ENCODE results near the gene KLHL29.

KLHL29 gene

GRCh38 chr2:23488584-23488983 lies 103.6 kb downstream of the KLHL29 start:
- in situ Hi-C loops (cut with MboI; ENCODE audit: low sequenced_read_pairs), result no loop called here

DNA sequence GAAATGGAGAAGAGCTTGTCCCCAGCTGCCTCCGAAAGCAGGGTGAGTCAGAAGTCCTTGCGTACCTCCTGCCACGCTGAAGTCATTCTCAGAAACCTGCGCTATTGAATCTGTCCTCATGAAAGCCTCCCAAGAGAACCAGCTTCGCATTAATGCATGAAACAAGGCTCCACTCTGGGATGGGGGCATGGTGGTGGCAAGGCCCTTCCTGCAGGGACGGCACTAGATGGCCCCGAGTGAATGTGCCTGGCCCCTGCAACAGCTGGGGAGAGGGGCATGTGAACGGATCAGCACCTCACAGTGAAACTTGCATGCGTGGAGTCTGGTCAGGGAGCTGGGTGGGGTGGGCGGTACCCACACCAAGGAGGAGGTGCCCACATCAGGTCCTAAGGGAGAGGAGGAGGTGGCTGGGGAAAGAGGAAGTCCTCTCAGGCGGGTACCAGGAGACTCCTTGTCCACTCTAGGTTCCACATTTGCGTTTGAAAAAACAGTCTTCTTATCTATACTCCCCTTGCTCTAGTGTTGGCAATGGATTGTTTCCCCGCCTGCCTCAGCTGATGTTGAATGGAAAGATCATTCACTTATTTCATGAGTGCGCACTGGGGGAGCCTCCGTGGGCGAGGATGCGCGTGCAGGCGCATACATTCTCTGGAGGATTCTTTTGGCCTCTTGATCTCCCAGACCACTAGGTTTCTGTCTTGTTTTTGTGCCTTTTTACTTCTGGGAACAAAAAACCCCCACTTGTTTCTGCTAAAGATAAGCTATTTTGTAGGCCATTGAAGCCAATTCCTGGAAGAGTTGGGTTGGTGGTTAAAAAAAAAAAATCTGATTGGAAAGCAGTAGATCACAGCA lies 104.7 kb downstream of the KLHL29 start:
- in situ Hi-C loops (cut with MboI; ENCODE audit: low sequenced_read_pairs), result no loop called here

DNA sequence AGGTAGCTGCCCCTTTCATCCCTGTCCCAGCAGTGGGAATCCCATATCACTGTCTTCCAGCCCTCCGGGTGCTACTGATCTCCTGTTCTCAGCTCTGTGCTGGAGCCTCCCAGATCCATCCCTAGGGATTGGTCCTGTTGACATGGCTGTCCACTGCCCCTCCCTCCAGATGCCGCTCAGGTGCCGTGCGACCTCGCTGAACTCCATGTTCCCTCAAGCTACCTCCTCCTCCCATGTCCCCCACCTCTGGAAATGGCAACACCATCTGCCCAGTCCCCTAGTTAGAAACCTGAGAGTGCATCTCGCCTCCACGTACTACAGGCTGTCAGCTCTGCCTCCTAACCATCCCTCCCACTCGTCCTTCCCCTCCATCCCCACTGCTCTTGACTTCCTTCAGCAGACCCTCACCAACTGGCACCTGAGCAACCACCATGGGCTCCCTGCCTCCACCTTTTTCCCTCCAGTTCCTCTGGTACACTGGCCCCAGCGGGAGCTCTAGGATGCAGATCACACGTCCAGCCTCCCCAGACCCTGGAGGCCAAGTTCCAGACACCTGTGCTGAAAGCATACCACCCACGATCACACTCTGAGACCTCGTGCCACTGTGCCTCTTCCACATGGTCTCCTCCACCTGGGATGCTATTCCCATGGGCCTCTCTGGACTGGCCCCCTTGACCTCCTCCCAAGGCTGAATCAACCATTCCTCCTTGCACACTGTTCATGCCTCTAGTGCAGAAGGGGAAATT lies 106.8 kb downstream of the KLHL29 start:
- in situ Hi-C loops (cut with MboI; ENCODE audit: low sequenced_read_pairs), result no loop called here

GRCh38 chr2:23492337-23492675 lies 107.3 kb downstream of the KLHL29 start:
- in situ Hi-C loops (cut with MboI; ENCODE audit: low sequenced_read_pairs), result no loop called here

DNA sequence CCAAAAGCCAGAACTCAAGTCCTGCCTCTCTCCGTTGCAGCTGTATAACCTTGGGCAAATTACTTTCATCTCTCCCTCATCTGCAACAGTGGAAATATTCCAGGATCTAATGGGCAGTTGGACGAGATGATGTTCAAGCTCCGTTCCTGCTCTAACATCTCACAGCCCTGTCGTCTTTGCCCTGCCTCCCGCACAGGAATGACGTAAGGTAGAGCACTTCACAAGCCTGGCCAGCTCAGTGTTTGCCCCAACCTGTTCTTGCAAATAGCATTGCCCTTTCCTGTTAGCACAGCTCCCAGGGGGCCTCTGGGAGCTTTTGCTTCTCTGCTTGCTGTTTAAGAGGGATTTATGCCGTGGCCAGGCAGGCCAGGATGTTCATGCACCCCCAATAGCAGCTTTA lies 107.9 kb downstream of the KLHL29 start:
- in situ Hi-C loops (cut with MboI; ENCODE audit: low sequenced_read_pairs), result no loop called here

DNA sequence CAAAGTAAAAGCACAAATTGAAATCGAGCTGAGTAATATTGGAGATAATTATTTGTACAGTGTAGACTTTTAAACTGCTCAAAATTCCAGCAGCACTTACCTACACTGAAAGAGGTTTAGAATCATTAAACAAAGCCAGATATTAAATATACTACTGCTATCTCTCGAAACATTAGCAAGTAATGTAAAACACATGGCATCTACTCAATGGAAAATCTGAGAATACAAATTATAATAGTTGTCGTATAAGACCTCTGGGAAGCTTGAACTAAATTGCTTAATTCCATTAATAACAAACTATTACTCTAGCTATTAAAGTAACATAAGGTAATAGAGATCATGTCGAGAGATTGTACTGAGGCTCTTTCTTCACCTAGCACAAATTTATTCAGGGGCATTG lies 108.9 kb downstream of the KLHL29 start:
- in situ Hi-C loops (cut with MboI; ENCODE audit: low sequenced_read_pairs), result no loop called here

DNA sequence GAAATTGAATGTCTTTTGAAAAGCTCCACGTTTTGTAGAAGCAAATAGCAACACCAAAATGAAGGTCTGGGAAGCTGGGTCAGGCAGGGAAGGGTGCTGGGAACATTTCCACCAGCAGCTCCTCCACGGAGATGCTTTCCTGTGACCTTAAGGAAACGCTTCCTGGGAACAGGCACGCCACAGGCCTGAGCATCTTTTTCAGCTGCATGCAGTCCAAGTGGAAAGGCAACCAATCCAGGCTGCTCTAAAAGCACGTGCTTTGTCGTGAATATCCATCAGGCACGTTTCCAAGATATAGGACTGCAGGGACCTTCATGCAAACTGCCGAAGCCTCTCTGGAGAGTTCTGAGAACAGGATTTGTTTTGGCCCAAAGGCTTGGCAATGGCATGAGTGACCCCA lies 109.3 kb downstream of the KLHL29 start:
- in situ Hi-C loops (cut with MboI; ENCODE audit: low sequenced_read_pairs), result no loop called here

- in situ Hi-C loops (cut with MboI; ENCODE audit: low sequenced_read_pairs), result no loop called here
Observed at GRCh38 chr2:23495661-23496114, 110.7 kb downstream of the KLHL29 start.

GRCh38 chr2:23496456-23496855 lies 111.5 kb downstream of the KLHL29 start:
- in situ Hi-C loops (cut with MboI; ENCODE audit: low sequenced_read_pairs), result no loop called here

- in situ Hi-C loops (cut with MboI; ENCODE audit: low sequenced_read_pairs), result no loop called here
Observed at GRCh38 chr2:23497063-23497462, 112.1 kb downstream of the KLHL29 start.

- in situ Hi-C loops (cut with MboI; ENCODE audit: low sequenced_read_pairs), result no loop called here
Observed at GRCh38 chr2:23497536-23497935, 112.6 kb downstream of the KLHL29 start.

- in situ Hi-C loops (cut with MboI; ENCODE audit: low sequenced_read_pairs), result no loop called here
Observed at GRCh38 chr2:23498943-23499342, 114.0 kb downstream of the KLHL29 start.

GRCh38 chr2:23499439-23499838 lies 114.5 kb downstream of the KLHL29 start:
- in situ Hi-C loops (cut with MboI; ENCODE audit: low sequenced_read_pairs), result no loop called here

DNA sequence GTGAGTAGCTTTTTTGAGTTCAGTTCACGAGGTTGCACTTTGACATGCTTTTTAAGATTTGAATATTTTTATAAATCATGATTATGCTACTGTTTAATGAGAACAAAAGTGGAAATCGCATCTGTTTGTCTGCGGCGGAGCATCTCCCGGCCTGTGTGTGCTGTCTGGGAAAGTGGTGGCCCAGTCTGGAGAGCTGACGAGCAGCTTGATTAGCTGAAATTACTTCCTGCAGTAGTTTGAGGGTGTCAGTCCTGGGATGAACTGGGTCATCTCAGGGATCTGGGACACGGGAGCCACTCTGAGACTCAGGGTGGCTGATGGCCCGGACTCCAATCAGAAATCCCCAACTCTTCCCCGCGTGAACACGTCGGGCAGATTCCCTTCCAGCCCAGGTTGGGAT lies 115.9 kb downstream of the KLHL29 start:
- in situ Hi-C loops (cut with MboI; ENCODE audit: low sequenced_read_pairs), result no loop called here

DNA sequence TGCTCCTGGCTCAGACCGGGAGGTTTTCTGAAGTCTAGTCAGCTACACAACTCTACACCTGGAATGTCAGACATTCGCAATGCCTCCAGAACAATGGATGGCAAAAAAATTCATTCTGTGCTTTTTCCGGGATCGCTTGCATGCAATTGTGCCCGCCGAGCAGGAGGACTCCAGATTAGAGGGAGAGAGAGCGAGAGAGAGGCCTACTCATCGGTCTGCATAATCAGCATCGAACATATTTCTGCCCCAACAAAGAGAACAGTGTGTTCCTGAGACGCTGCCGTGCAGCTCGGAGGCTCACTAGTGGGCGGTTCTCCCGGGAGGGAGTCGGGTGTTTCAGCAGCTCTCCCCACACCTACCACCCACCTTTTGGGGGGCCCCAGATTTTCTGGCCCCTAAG lies 117.1 kb downstream of the KLHL29 start:
- in situ Hi-C loops (cut with MboI; ENCODE audit: low sequenced_read_pairs), result no loop called here

- in situ Hi-C loops (cut with MboI; ENCODE audit: low sequenced_read_pairs), result no loop called here
Observed at GRCh38 chr2:23503097-23503496, 118.1 kb downstream of the KLHL29 start.

GRCh38 chr2:23503682-23504081 lies 118.7 kb downstream of the KLHL29 start:
- in situ Hi-C loops (cut with MboI; ENCODE audit: low sequenced_read_pairs), result no loop called here

DNA sequence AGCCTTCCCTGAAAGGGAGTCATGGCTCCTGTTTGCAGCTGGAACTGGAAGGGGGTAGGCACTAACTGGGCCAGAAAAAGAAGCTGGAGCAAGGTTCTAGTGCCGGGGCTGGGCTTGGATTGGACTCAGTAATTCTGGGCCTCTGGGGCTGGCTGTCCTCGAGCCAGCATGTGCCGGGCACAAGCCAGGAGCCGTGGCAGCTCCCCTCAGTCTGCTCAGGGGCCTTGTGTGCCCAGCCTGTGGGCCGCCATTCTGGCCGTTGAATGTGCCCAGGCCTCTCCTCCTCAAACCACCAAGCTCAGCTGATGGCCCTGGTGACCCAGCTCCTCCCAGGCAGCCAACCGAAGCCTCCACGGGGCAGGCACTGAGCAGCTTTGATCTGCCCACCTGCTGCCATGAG lies 119.6 kb downstream of the KLHL29 start:
- in situ Hi-C loops (cut with MboI; ENCODE audit: low sequenced_read_pairs), result no loop called here

DNA sequence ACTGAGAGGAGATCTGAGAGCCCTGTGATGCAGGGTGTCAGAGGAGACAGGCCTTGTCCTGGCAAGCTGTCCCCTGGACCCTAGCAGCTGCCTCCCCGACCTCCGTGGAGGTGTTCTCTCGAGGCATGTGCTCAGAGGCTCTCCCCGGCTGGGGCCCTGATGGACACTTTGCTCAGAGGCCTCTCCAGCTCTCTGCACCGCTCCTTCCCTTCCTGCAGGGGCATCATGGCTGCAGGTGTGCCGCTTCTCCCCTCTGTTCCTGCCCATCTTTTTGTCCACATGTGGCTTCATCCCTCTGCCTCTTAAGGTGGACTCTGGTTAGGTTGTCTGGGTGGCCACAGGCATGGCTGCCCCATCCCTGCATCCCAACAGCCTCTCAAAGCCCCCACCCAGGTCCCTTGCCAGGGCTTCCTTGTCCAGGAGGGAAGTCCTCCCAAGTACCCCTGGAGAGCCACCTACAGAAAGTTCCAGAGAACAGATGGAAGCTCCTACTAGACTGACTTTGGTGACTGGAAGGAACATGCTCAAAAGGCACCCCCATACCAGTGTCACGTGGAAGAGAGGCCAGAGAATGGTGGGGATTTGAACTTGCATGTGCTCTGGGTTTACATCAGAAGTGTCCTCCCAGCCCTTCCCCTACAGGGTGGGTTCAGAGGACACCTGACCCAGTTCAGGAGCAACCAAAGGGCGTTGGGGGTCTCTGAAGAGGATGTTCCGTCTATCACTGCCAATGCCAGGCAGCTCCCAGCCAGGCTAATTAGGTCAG lies 120.4 kb downstream of the KLHL29 start:
- in situ Hi-C loops (cut with MboI; ENCODE audit: low sequenced_read_pairs), result no loop called here

- in situ Hi-C loops (cut with MboI; ENCODE audit: low sequenced_read_pairs), result no loop called here
Observed at GRCh38 chr2:23505984-23506380, 121.0 kb downstream of the KLHL29 start.

- in situ Hi-C loops (cut with MboI; ENCODE audit: low sequenced_read_pairs), result no loop called here
Observed at GRCh38 chr2:23506531-23507266, 121.7 kb downstream of the KLHL29 start.
